Measurements from ENCODE around the gene MAP3K19.
"Not testable (repeated sequence)": the region's sequence is repeated elsewhere in the genome, so short reads cannot be mapped to it uniquely, and the experiment has no call there.

MAP3K19 gene

GRCh38 chr2:135050684-135051083, 3.4 kb upstream of the MAP3K19 start:
- no peaks in the 10 kb centered on the region for H3K36me3 ChIP-seq (ENCODE audit: control insufficient read depth, insufficient read depth, low read length)
- peaks cover 9% of the 10 kb centered on the region; the same call in 1 of the 2 replicates for H3K4me1 ChIP-seq (ENCODE audit: control insufficient read depth, insufficient read depth, low read length)
- no peak overlapping the region for H3K9ac ChIP-seq (ENCODE audit: low read length)
- H3K27me3 ChIP-seq (ENCODE audit: control insufficient read depth, insufficient read depth, low read length) = no peaks in the 10 kb centered on the region
- no peak overlapping the region for H3K27ac ChIP-seq (ENCODE audit: low read depth, low read length)
- no peaks in the 10 kb centered on the region for H3K9me3 ChIP-seq (ENCODE audit: control insufficient read depth, insufficient read depth, low read depth, low read length)
- H3K4me3 ChIP-seq (ENCODE audit: low read depth, low read length) = no peak overlapping the region

- Histone ChIP-seq H3K36me3 (ENCODE audit: control insufficient read depth, insufficient read depth, low read length) (no peaks in the 10 kb centered on the region), H3K9ac (ENCODE audit: low read length) (no peak overlapping the region), H3K27ac (ENCODE audit: low read depth, low read length) (no peak overlapping the region), H3K4me1 (ENCODE audit: control insufficient read depth, insufficient read depth, low read length) (peaks cover 9% of the 10 kb centered on the region; the same call in 1 of the 2 replicates), H3K4me3 (ENCODE audit: low read depth, low read length) (no peak overlapping the region), H3K9me3 (ENCODE audit: control insufficient read depth, insufficient read depth, low read depth, low read length) (no peaks in the 10 kb centered on the region), H3K27me3 (ENCODE audit: control insufficient read depth, insufficient read depth, low read length) (no peaks in the 10 kb centered on the region)
Observed at GRCh38 chr2:135050132-135050531, 2.9 kb upstream of the MAP3K19 start.

- Histone ChIP-seq H3K27ac (ENCODE audit: low read depth, low read length) (no peak overlapping the region), H3K9me3 (ENCODE audit: control insufficient read depth, insufficient read depth, low read depth, low read length) (no peaks in the 10 kb centered on the region), H3K36me3 (ENCODE audit: control insufficient read depth, insufficient read depth, low read length) (no peaks in the 10 kb centered on the region), H3K4me3 (ENCODE audit: low read depth, low read length) (no peak overlapping the region), H3K27me3 (ENCODE audit: control insufficient read depth, insufficient read depth, low read length) (no peaks in the 10 kb centered on the region), H3K9ac (ENCODE audit: low read length) (no peak overlapping the region), H3K4me1 (ENCODE audit: control insufficient read depth, insufficient read depth, low read length) (peaks cover 6% of the 10 kb centered on the region; the same call in 1 of the 2 replicates)
Observed at GRCh38 chr2:135048122-135048521, 875 bp upstream of the MAP3K19 start.

- Histone ChIP-seq H3K9ac (ENCODE audit: low read length) (no peak overlapping the region), H3K4me1 (ENCODE audit: control insufficient read depth, insufficient read depth, low read length) (no peaks in the 10 kb centered on the region), H3K27ac (ENCODE audit: low read depth, low read length) (no peak overlapping the region), H3K36me3 (ENCODE audit: control insufficient read depth, insufficient read depth, low read length) (no peaks in the 10 kb centered on the region), H3K4me3 (ENCODE audit: low read depth, low read length) (no peak overlapping the region), H3K9me3 (ENCODE audit: control insufficient read depth, insufficient read depth, low read depth, low read length) (no peaks in the 10 kb centered on the region), H3K27me3 (ENCODE audit: control insufficient read depth, insufficient read depth, low read length) (no peaks in the 10 kb centered on the region)
Observed at GRCh38 chr2:135043345-135043744, 3.9 kb downstream of the MAP3K19 start.

- no peaks in the 10 kb centered on the region for H3K4me1 ChIP-seq (ENCODE audit: control insufficient read depth, insufficient read depth, low read length)
- H3K9me3 ChIP-seq (ENCODE audit: control insufficient read depth, insufficient read depth, low read depth, low read length) = no peaks in the 10 kb centered on the region
- H3K4me3 ChIP-seq (ENCODE audit: low read depth, low read length) = no peak overlapping the region
- H3K9ac ChIP-seq (ENCODE audit: low read length) = no peak overlapping the region
- no peaks in the 10 kb centered on the region for H3K27me3 ChIP-seq (ENCODE audit: control insufficient read depth, insufficient read depth, low read length)
- no peaks in the 10 kb centered on the region for H3K36me3 ChIP-seq (ENCODE audit: control insufficient read depth, insufficient read depth, low read length)
- H3K27ac ChIP-seq (ENCODE audit: low read depth, low read length) = no peak overlapping the region
Observed at GRCh38 chr2:135037831-135038230, 9.4 kb downstream of the MAP3K19 start.

GRCh38 chr2:135033216-135033615, 14.0 kb downstream of the MAP3K19 start:
- H3K4me3 ChIP-seq (ENCODE audit: low read depth, low read length); H3K4me1 ChIP-seq (ENCODE audit: control insufficient read depth, insufficient read depth, low read length); H3K9ac ChIP-seq (ENCODE audit: low read length); H3K9me3 ChIP-seq (ENCODE audit: control insufficient read depth, insufficient read depth, low read depth, low read length); H3K27me3 ChIP-seq (ENCODE audit: control insufficient read depth, insufficient read depth, low read length); H3K27ac ChIP-seq (ENCODE audit: low read depth, low read length); H3K36me3 ChIP-seq (ENCODE audit: control insufficient read depth, insufficient read depth, low read length): not testable (repeated sequence)

- H3K27ac ChIP-seq (ENCODE audit: low read depth, low read length) = no peak overlapping the region
- no peaks in the 10 kb centered on the region for H3K27me3 ChIP-seq (ENCODE audit: control insufficient read depth, insufficient read depth, low read length)
- no peaks in the 10 kb centered on the region for H3K36me3 ChIP-seq (ENCODE audit: control insufficient read depth, insufficient read depth, low read length)
- H3K9me3 ChIP-seq (ENCODE audit: control insufficient read depth, insufficient read depth, low read depth, low read length) = no peaks in the 10 kb centered on the region
- no peaks in the 10 kb centered on the region for H3K4me1 ChIP-seq (ENCODE audit: control insufficient read depth, insufficient read depth, low read length)
- H3K4me3 ChIP-seq (ENCODE audit: low read depth, low read length) = no peak overlapping the region
- H3K9ac ChIP-seq (ENCODE audit: low read length) = no peak overlapping the region
Observed at GRCh38 chr2:135030826-135031225, 16.4 kb downstream of the MAP3K19 start.

GRCh38 chr2:135029481-135030134, 17.6 kb downstream of the MAP3K19 start:
- no peaks in the 10 kb centered on the region for H3K27me3 ChIP-seq (ENCODE audit: control insufficient read depth, insufficient read depth, low read length)
- H3K9me3 ChIP-seq (ENCODE audit: control insufficient read depth, insufficient read depth, low read depth, low read length) = no peaks in the 10 kb centered on the region
- no peak overlapping the region for H3K9ac ChIP-seq (ENCODE audit: low read length)
- no peak overlapping the region for H3K4me3 ChIP-seq (ENCODE audit: low read depth, low read length)
- no peaks in the 10 kb centered on the region for H3K4me1 ChIP-seq (ENCODE audit: control insufficient read depth, insufficient read depth, low read length)
- H3K27ac ChIP-seq (ENCODE audit: low read depth, low read length) = no peak overlapping the region
- no peaks in the 10 kb centered on the region for H3K36me3 ChIP-seq (ENCODE audit: control insufficient read depth, insufficient read depth, low read length)

- H3K9ac ChIP-seq (ENCODE audit: low read length) = no peak overlapping the region
- H3K4me3 ChIP-seq (ENCODE audit: low read depth, low read length) = no peak overlapping the region
- H3K27me3 ChIP-seq (ENCODE audit: control insufficient read depth, insufficient read depth, low read length) = no peaks in the 10 kb centered on the region
- H3K4me1 ChIP-seq (ENCODE audit: control insufficient read depth, insufficient read depth, low read length) = no peaks in the 10 kb centered on the region
- no peak overlapping the region for H3K27ac ChIP-seq (ENCODE audit: low read depth, low read length)
- H3K36me3 ChIP-seq (ENCODE audit: control insufficient read depth, insufficient read depth, low read length) = no peaks in the 10 kb centered on the region
- H3K9me3 ChIP-seq (ENCODE audit: control insufficient read depth, insufficient read depth, low read depth, low read length) = no peaks in the 10 kb centered on the region
Observed at GRCh38 chr2:135023886-135024485, 23.3 kb downstream of the MAP3K19 start.

- H3K4me3 ChIP-seq (ENCODE audit: low read depth, low read length) = no peak overlapping the region
- H3K36me3 ChIP-seq (ENCODE audit: control insufficient read depth, insufficient read depth, low read length) = no peaks in the 10 kb centered on the region
- H3K9me3 ChIP-seq (ENCODE audit: control insufficient read depth, insufficient read depth, low read depth, low read length) = no peaks in the 10 kb centered on the region
Observed at GRCh38 chr2:135022952-135023880, 24.0 kb downstream of the MAP3K19 start.

GRCh38 chr2:135021618-135022017, 25.6 kb downstream of the MAP3K19 start:
- no peaks in the 10 kb centered on the region for H3K27me3 ChIP-seq (ENCODE audit: control insufficient read depth, insufficient read depth, low read length)

More at GRCh38 chr2:135022952-135023880, 24.0 kb downstream of the MAP3K19 start:
- Histone ChIP-seq H3K27ac (ENCODE audit: low read depth, low read length) (no peak overlapping the region), H3K4me1 (ENCODE audit: control insufficient read depth, insufficient read depth, low read length) (no peaks in the 10 kb centered on the region), H3K9ac (ENCODE audit: low read length) (no peak overlapping the region), H3K27me3 (ENCODE audit: control insufficient read depth, insufficient read depth, low read length) (no peaks in the 10 kb centered on the region)

More at GRCh38 chr2:135021618-135022017, 25.6 kb downstream of the MAP3K19 start:
- no peaks in the 10 kb centered on the region for H3K36me3 ChIP-seq (ENCODE audit: control insufficient read depth, insufficient read depth, low read length)
- no peak overlapping the region for H3K4me3 ChIP-seq (ENCODE audit: low read depth, low read length)
- no peak overlapping the region for H3K27ac ChIP-seq (ENCODE audit: low read depth, low read length)
- H3K9me3 ChIP-seq (ENCODE audit: control insufficient read depth, insufficient read depth, low read depth, low read length) = no peaks in the 10 kb centered on the region
- H3K9ac ChIP-seq (ENCODE audit: low read length) = no peak overlapping the region
- H3K4me1 ChIP-seq (ENCODE audit: control insufficient read depth, insufficient read depth, low read length) = no peaks in the 10 kb centered on the region

All from HUES6 (cell line).